GM21528 (cell line): ENCODE results near the gene EXOC1.

Experiments used
- ATAC-seq: cut with Tn5 transposase; IDR thresholded peaks from one replicate; pipeline ENCODE4 v1.9.1; 2021; ENCODE audit warnings: mild to moderate bottlenecking, moderate library complexity; ENCODE audit not compliant: unreplicated experiment, low FRiP score

Gene EXOC1

DNA sequence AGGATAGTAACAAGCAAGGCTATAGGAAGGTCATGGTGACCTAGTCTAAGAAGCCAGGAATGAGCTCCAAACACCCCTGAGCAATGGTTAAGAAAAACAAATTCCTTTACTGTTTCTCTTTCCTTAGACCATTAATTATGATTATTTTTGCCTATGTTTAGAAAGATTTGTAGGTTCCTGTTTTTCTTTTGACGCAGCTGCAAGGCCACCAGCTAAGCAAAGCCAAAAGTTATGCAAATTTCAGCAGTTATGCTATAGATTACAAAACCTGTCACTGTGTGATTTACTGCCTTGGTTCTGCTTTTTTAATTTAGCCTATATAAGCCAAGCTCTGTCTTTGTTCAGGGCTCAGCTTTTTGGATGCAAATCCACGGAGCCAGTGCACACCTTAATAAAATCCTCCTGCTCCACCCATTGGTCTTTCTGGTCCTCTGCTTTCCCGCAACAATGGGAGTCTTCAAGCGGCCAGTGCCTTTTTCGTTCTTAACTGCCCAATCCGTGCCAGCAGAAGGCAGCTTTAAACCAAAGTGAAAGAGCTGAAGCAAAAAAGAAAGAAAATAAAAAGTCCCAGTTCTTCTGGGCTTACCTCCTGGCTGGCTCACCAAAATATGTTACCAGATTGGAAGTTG lies 93.9 kb downstream of the EXOC1 start:
- peak; percentile 46 for ATAC-seq

DNA sequence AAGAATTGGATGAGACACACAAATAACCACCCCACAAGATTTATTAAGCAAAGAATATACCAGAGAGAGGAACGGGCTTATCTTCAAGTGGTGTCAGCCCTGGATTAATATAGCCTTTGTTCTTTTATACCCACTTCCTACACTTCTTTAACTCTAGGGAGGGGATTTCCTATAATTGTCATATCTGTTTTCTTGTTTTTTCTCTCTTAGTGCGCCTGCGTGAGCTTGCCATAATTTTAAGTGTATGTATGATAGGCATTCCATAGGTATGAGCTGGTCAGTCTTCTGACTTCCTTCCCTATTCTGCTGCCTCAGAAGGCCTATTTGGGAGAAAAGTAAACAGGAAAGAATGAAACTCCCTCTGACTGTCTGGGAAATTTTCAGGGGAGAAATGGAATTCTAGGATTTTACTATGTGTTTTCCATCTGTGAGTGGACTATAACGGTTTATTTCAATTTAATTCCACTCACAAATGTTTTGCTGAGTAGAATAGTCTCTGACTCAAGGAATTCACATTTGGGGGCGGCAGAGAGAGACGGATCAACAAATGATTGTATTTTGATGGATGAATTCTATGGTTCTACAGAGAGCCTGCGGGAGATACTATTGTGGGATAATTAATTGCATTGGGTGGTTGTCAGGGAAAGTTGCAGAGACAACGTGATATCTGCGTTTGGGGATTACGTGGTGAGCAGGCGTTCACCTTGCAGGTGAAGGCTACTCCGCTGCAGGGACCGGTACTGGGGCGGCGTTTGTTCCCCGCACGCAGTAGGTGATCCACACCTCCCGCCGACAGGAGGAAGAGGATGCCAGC lies 94.7 kb downstream of the EXOC1 start:
- peak; percentile 9 for ATAC-seq

DNA sequence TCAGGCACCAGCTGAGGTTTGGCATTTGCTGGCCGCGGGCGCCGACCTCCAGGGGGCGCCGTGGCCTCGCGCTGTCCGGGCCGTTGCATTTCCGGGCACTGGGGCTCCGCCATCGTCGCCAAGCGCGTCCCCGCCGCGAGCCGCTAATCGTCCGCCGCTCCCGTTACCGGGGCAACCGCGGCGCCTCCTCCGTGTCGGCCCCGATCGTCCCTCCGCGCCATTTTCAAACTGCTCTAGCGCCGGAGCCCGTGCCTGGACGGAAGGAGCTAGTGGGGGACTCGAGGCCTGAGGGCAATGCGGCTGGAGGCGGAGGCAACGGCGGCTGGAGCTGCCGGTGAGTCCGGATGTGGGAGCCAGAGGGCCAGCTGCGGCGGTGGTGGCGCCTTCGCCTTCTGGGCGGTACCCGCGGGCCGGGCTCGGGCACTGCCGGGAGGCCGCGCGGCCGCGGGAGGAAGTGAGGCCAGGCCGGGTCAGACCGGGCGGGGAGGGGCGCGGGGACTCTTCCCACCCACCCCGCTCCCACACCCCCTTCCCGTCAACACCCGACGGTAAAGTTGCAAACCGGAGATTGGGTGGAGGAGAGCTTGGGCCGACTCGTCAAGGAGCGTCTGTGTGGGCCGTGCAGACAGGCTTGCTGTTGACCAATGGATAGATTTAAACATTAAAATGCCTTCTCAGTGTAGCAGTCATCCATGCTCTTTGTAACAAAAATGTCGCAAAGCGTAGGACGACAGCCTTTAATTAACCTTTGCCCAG lies 95.5 kb downstream of the EXOC1 start, which contains the start of gene CEP135:
TSS of gene CEP135 (plus strand) at position 220 of the 756 bp plus-strand sequence. CDS start 3,186 bp downstream, outside the sequence.
- peak; percentile 83 for ATAC-seq

DNA sequence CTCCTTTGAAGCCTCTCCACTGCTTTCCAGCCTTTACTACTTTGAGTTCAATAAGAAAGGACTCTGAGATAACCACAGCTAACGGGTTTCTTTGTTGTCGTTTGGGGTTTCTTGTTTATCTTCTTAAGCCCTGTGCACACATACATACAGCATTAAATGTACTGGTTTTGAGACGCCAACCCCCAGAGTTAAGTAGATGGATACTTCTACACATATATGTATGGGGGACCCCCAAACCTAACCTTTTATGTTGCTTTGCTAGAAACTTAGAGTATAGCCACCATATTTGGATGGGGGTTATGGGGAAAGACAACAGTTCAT lies 96.0 kb downstream of the EXOC1 start:
- no peak for ATAC-seq

DNA sequence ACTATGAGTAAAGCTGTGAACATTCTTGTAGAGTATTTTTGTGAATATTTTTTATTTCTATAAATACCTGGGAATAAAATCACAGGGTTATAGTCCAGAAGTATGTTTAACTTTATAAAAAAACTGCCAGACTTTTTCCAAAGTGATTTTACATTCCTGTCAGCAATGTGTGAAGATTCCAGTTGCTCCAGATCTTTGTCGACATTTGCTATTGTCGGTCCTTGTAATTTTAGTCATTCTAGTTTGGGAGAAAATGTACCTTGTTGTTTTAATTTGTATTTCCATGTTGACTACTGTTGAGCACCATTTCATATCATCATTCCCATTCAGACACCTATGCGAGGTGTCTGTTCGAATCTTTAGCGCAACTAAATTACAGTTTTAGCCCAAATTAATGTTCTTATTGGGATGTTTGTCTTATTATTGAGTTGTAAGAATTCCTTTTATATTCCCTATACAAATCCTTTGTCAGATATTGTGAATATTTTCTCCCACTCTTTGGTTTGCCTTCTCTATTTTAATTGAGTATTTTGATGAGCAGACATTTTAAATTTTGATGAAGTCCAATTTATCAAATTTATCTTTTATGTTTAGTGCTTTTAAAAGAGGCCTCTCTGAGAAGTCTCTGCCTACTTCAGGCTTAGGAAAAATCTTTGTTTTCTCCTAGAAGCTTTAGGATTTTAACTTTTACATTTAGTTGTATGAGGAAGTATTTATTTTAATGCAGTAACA lies 97.9 kb downstream of the EXOC1 start:
- no peak for ATAC-seq
